Heart right ventricle (tissue), 16 donors: ENCODE results near the gene SH3RF1. TPM values are rescaled to one million over a fixed set of nuclear protein-coding genes. Genes with fewer than 3 reads are reported as not detected.

Experiments used
- ATAC-seq, 8 donors: fragments of 200-7000 bp; cut with Tn5 transposase; one replicate each; pipeline ENCODE4 v1.9.1; 2020; ENCODE audit warnings: mild to moderate bottlenecking in 8 of 8, moderate library complexity in 8 of 8, moderate number of reproducible peaks in 1 of 8
- DNase-seq, 2 donors: peaks; one replicate each; pipeline ENCODE4 v3.0.0-alpha.2; 2020
- H3K27ac ChIP-seq, 10 donors: fragments of 200-600 bp; sonication (generic) in 2 of 10; one replicate each; pipeline versions ENCODE4 v1.5.0 to v1.8.0; 2020 to 2022; ENCODE audit warnings: mild to moderate bottlenecking in 3 of 10
- H3K27me3 ChIP-seq, 7 donors: fragments of 200-600 bp; one replicate each; pipeline ENCODE4 v1.8.0; 2021 to 2022; ENCODE audit warnings: mild to moderate bottlenecking in 2 of 7
- H3K36me3 ChIP-seq, 9 donors: fragments of 200-600 bp; sonication (generic) in 1 of 9; one replicate each; pipeline versions ENCODE4 v1.5.0 to v1.8.0; 2020 to 2022; ENCODE audit warnings: mild to moderate bottlenecking in 2 of 9
- H3K4me1 ChIP-seq, 9 donors: fragments of 200-600 bp; sonication (generic) in 1 of 9; one replicate each; pipeline versions ENCODE4 v1.5.0 to v1.8.0; 2020 to 2022; ENCODE audit warnings: mild to moderate bottlenecking in 4 of 9
- H3K4me3 ChIP-seq, 10 donors: fragments of 200-600 bp; sonication (generic) in 2 of 10; one replicate each; pipeline versions ENCODE4 v1.5.0 to v1.8.0; 2020 to 2022; ENCODE audit warnings: mild to moderate bottlenecking in 7 of 10, moderate library complexity in 2 of 10
- H3K9me3 ChIP-seq, 11 donors: fragments of 200-600 bp in 10 of 11; sonication (generic) in 2 of 11; one replicate each; pipeline versions ENCODE4 v1.5.0 to v1.8.0; 2013 to 2022; ENCODE audit warnings: mild to moderate bottlenecking in 2 of 11, control low read depth in 1 of 11, moderate library complexity in 1 of 11
- CTCF ChIP-seq, 9 donors: fragments of 200-600 bp; sonication (generic) in 2 of 9; IDR thresholded peaks; one replicate each; pipeline versions ENCODE4 v1.5.0 to v1.8.0; 2021 to 2022; ENCODE audit warnings: antibody characterized with exemption in 9 of 9, mild to moderate bottlenecking in 5 of 9, moderate library complexity in 1 of 9
- WGBS, 2 donors: extraction: QIAGEN DNeasy Blood & Tissue Kit; methylation state at CpG; one replicate each; pipeline ENCODE4 v1.1.7; 2013; ENCODE audit warnings: inconsistent platforms in 1 of 2; 5-methylcytosine and 5-hydroxymethylcytosine counted together
- intact Hi-C, 10 donors: fragments of 100-400 bp; cut with DNase I; formaldehyde crosslinking; loops; one replicate each; pipeline versions ENCODE4 v1.11.1 to v1.14.2; 2022
- polyA plus RNA-seq, 2 donors: library from polyadenylated mRNA; stranded (reverse); fragments of 200-250 nt; gene quantifications; one replicate each; pipeline ENCODE4 v1.2.3, GENCODE V29; 2013
- total RNA-seq, 10 donors: library from RNA; stranded (reverse); fragmentation: NEBNext Ultra II Directional in 3 of 10; extraction: Animal tissue kit (Norgen Biotek cat#: 25700) in 3 of 10; gene quantifications; one replicate each; pipeline versions ENCODE4 v1.2.1 to v1.2.4, GENCODE V29; 2021 to 2023
- donor health status: Arrhythmogenic right ventricular cardiomyopathy.
- donor health status: ischemic (EF 13 %, LVEDD 7.1; RV severe dilation, severe dysfunction).
- donor health status: healthy with polysubstance abuse.
- donor health status: DM: no; HTN: yes; CAD: no.
- donor health status: DM: no; HTN: no; CAD: no.
- donor health status: ischemic (EF 25% LVEDD 6.9; RV normal size, moderate dysfunction).
- donor health status: ischemic (EF 25% LVEDD 5.7; RV mildly dilated, moderate dysfunction).
- donor health status: healthy.
- donor health status: DM: yes; HTN: yes; CAD: no.
- donor health status: Ischemic cardiomyopathy.
- donor health status: ischemic (EF 35%, LVEDD 5.7; RV mildly dilated, moderate dysfunction).
- donor health status: nonischemic (EF 11% LVEDD 7.7; RV severe dilation, severe dysfunction).
- donor health status: DM: yes; HTN: yes; CAD: no.
- donor health status: PGD.
- donor health status: ischemic (EF 29% LVEDD 5.4; RV normal size, mild dysfunction).
- donor health status: nonischemic (EF 23%, LVEDD 6.1; RV moderate dilation, normal function).

SH3RF1 gene
- total and polyA plus RNA-seq, 12 donors, result 2.6 to 11.7 (median 8.9) TPM

DNA sequence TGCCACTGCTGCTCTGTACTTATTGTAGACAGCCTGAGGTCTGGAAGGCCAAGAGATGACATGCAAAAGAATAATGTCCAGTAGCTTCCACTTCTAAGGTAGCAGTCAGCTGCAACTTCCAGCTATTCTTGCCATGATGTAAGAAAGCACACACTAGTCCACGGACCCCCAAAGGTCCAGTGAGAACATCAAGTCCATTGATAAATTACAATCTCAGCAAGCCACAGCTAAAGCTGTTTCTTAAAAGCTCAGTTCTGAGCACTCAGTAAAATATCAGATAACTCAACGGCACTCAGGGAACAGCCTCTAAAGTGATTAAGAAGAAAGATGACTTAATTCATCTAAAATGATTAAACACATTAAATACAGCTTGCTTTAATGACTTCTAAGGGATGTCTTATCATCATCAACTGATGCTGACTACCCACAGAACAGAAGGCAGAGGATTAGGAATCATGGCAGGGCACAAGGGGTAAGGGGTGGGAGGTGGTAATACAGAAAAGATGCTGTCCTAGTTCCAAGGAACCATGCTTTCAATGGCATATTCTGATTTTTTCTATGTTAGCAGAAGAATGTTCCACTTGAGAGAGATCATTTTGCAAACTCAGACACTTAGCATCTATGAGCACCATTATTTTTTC is 161.6 kb downstream of the SH3RF1 start:
- 66 to 90% methylated on average over 2 of the region's 2 CpGs for WGBS, 2 donors
- H3K27ac ChIP-seq, result no peak overlapping the region
- no peaks in the 10 kb centered on the region for H3K9me3 ChIP-seq
- no peak for ATAC-seq
- intact Hi-C loops, result no loop called here
- no peaks in the 10 kb centered on the region for H3K27me3 ChIP-seq
- no peak for TF ChIP-seq CTCF (IDR thresholded peaks at IDR 0.05)
- peaks cover 0 to 15% (median 0%) of the 10 kb centered on the region in 9 donors for H3K4me1 ChIP-seq
- H3K4me3 ChIP-seq, result no peak overlapping the region
- DNase-seq, result no peak
- H3K36me3 ChIP-seq, result peaks cover 0 to 98% (median 28%) of the 10 kb centered on the region in 9 donors

GRCh38 chr4:169108303-169108702 is 162.5 kb downstream of the SH3RF1 start:
- intact Hi-C loops, result no loop called here
- Histone ChIP-seq H3K9me3 (no peaks in the 10 kb centered on the region), H3K4me3 (no peak overlapping the region), H3K27me3 (no peaks in the 10 kb centered on the region), H3K36me3 (peaks cover 0 to 95% (median 21%) of the 10 kb centered on the region in 9 donors), H3K27ac (no peak overlapping the region), H3K4me1 (peaks cover 0 to 21% (median 0%) of the 10 kb centered on the region in 9 donors)
- WGBS, 2 donors, result 92 to 97% methylated on average over 4 of the region's 4 CpGs
- no peak for DNase-seq
- no peak for TF ChIP-seq CTCF (IDR thresholded peaks at IDR 0.05)
- no peak for ATAC-seq

DNA sequence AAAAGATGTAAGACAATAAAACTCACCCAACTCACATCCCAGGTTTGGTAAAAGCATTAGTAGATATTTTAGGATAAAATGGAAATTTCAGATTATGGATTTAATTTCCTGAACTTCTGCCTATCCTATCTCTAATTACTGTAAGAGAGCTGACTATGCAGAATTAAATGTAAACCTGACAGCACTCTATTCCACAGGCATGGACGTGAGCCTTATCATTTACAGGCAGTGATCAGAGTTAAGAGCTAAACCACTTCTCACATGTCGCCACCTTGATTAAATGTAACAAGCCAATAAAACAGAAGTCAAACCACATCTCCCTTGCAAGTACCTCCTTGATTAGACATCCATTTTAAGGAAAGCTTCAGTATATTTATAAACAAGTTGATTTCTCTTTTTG is 163.2 kb downstream of the SH3RF1 start:
- ATAC-seq (peak in 2 of 8 donors; percentile 50 to 61), DNase-seq (no peak)
- Histone ChIP-seq H3K4me3 (no peak overlapping the region), H3K27ac (no peak overlapping the region), H3K9me3 (no peaks in the 10 kb centered on the region), H3K4me1 (peaks cover 0 to 21% (median 3%) of the 10 kb centered on the region in 9 donors), H3K36me3 (peaks cover 0 to 89% (median 21%) of the 10 kb centered on the region in 9 donors), H3K27me3 (no peaks in the 10 kb centered on the region)
- WGBS, 2 donors, result 52 to 64% methylated on average over 2 of the region's 2 CpGs
- intact Hi-C loops, result no loop called here
- TF ChIP-seq CTCF (IDR thresholded peaks at IDR 0.05), result no peak

DNA sequence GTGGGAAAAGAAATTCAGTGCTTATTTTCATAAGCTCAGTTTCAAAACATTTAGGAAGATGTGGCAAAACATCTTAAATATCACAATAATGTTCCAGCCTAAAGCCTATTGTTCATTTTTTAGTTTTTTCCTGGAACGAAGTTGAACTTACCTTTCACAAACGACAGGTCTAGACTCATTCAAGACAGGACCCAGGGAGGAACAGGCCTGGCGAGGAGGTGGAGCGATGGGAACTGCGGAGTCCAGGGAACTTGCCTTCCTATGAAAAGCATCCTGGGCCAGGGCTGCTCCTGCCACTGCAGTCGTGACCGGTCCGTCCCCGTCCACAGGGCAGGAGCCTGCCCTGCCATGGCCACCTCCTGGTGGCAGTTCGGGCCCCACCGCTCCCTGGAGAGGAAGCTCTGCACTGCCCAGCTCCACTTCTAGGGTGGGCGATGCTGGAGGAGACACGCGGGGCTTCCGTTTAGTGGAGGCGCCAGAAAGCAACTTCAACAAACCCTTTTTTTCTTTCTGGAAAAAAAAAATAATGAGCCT is 164.0 kb downstream of the SH3RF1 start:
- no peak overlapping the region for H3K27ac ChIP-seq
- ATAC-seq (no peak), DNase-seq (no peak)
- WGBS, 2 donors, result 96 to 97% methylated on average over 16 of the region's 16 CpGs
- H3K27me3 ChIP-seq, result no peaks in the 10 kb centered on the region
- TF ChIP-seq CTCF (IDR thresholded peaks at IDR 0.05), result no peak
- peaks cover 0 to 83% (median 21%) of the 10 kb centered on the region in 9 donors for H3K36me3 ChIP-seq
- no peaks in the 10 kb centered on the region for H3K9me3 ChIP-seq
- peaks cover 0 to 21% (median 7%) of the 10 kb centered on the region in 9 donors for H3K4me1 ChIP-seq
- intact Hi-C loops, result no loop called here
- H3K4me3 ChIP-seq, result no peak overlapping the region
